Cardiac muscle cell (in vitro differentiated cells and primary cell): Measurements from ENCODE around the gene NELL2. TPM values are rescaled to one million over a fixed set of nuclear protein-coding genes. Genes with fewer than 3 reads are reported as not detected.

ENCODE experiments used
- DNase-seq, 2 donors: peaks; one replicate each; pipeline versions ENCODE4 v3.0.0 to v3.0.0-alpha.2; 2010 to 2017; ENCODE audit warnings: low read depth in 1 of 2, low spot score in 1 of 2
- H3K27ac ChIP-seq: fragments of 200-600 bp; sonication (generic); 2 replicates; pipeline ENCODE4 v1.5.1; 2016
- H3K27me3 ChIP-seq: fragments of 200-600 bp; sonication (generic); 2 replicates; pipeline ENCODE4 v1.6.0; 2016; ENCODE audit warnings: control low read depth
- H3K36me3 ChIP-seq: fragments of 200-600 bp; sonication (generic); 2 replicates; pipeline ENCODE4 v1.5.1; 2016; ENCODE audit warnings: control low read depth
- H3K4me1 ChIP-seq: fragments of 200-600 bp; sonication (generic); 2 replicates; pipeline ENCODE4 v1.8.1; 2017; ENCODE audit warnings: low read depth, mild to moderate bottlenecking, mixed run types
- H3K4me3 ChIP-seq: fragments of 200-600 bp; sonication (generic); 2 replicates; pipeline ENCODE4 v1.5.1; 2016; ENCODE audit warnings: mild to moderate bottlenecking
- H3K9me3 ChIP-seq: fragments of 200-600 bp; sonication (generic); 2 replicates; pipeline ENCODE4 v1.5.1; 2017; ENCODE audit warnings: low read depth, mild to moderate bottlenecking, control low read depth
- polyA plus RNA-seq: library from polyadenylated mRNA; unstranded; fragments of >200 nt; fragmentation: Nextera tagmentation; extraction: Ambion mirVana; gene quantifications from 2 replicates; pipeline ENCODE4 v1.2.1, GENCODE V29; 2016
- total RNA-seq: library from RNA; depleted of rRNA; stranded (reverse); fragments of >200 nt; gene quantifications from 2 replicates; pipeline ENCODE4 v1.2.3, GENCODE V29; 2016
- TF ChIP-seq, protein P1 (sequence below): IDR thresholded peaks from 2 replicates; pipeline ENCODE4 v1.5.1; 2012; ENCODE audit warnings: low read depth, mild to moderate bottlenecking, low read length

Gene NELL2
- total and polyA plus RNA-seq, 2 experiments from 2014 or later = 1.6 to 3.3 TPM

DNA sequence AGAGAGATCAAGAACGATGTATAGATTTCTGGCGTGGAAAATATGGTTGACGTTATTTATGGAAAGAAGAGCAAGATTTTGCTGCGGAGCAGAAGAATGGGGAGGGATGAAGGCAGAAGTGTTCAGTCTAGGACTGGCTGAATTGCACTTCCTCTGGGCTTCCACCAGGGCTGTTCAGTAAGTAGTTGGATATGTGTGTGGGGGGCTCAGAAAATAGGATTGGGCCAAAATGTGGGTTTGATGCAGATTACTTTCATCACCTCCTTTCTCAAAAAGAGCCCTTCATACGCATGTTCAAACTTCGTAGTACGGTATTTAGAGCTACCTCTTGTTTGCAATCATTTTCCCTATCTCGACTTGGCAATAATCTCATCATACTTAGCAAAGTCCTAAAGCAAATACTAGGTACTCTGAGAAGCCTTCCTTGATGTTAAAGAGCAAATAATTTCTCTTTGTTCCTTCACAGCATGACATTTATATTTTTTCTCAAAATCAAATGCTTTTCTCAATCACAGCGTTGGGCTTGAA, 349.4 kb downstream of the NELL2 start:
- Histone ChIP-seq H3K27me3 (no peaks in the 10 kb centered on the region), H3K4me3 (no peak overlapping the region), H3K36me3 (no peaks in the 10 kb centered on the region), H3K9me3 (no peaks in the 10 kb centered on the region), H3K4me1 (peaks cover 17% of the 10 kb centered on the region), H3K27ac (no peak overlapping the region)
- TF ChIP-seq, protein P1, sequence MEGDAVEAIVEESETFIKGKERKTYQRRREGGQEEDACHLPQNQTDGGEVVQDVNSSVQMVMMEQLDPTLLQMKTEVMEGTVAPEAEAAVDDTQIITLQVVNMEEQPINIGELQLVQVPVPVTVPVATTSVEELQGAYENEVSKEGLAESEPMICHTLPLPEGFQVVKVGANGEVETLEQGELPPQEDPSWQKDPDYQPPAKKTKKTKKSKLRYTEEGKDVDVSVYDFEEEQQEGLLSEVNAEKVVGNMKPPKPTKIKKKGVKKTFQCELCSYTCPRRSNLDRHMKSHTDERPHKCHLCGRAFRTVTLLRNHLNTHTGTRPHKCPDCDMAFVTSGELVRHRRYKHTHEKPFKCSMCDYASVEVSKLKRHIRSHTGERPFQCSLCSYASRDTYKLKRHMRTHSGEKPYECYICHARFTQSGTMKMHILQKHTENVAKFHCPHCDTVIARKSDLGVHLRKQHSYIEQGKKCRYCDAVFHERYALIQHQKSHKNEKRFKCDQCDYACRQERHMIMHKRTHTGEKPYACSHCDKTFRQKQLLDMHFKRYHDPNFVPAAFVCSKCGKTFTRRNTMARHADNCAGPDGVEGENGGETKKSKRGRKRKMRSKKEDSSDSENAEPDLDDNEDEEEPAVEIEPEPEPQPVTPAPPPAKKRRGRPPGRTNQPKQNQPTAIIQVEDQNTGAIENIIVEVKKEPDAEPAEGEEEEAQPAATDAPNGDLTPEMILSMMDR = no peak
- DNase-seq = no peak

DNA sequence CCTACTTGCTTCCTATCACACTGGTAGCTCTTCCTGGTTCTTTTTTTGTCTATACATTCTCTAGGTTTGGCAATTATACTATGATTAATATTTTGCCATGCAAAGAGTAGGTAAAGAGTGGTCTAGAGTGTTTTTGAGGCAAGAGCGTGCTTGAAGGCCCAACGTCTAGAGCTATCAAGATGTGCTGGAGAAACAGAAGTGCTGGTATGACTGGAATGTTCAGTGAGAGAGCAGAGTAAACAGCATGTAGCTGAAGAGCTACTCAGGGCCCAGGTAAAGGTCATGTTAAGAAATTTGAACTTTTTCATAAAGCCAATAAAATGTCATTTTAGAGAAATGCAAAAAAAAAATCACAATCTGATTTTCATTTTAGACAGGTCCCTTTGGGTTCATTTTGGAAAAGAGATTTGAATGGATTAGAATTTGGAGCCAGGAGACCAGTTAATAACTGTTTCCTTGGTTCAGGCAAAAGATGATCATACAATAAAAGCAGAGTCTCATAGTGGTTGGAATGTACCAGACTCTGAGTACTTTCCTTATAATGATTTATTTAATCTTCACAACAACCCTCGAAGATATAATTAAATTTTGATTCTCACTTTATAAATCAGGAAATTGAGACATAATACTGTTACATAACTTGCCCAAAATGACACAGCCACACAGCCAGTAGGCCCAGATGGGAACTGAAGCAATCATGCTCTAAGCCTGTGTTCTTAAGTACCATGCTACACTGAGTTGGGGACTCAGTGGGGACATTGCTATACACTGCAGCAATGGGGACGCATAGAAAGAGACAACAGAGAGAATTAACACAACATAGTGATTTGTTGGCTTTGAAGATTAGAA, 350.1 kb downstream of the NELL2 start:
- Histone ChIP-seq H3K9me3 (no peaks in the 10 kb centered on the region), H3K36me3 (no peaks in the 10 kb centered on the region), H3K27ac (peak overlapping the region; percentile 51), H3K4me3 (no peak overlapping the region), H3K27me3 (no peaks in the 10 kb centered on the region), H3K4me1 (peaks cover 14% of the 10 kb centered on the region)
- DNase-seq = peak in 1 of 2 donors; percentile 68
- TF ChIP-seq, protein P1 = no peak

DNA sequence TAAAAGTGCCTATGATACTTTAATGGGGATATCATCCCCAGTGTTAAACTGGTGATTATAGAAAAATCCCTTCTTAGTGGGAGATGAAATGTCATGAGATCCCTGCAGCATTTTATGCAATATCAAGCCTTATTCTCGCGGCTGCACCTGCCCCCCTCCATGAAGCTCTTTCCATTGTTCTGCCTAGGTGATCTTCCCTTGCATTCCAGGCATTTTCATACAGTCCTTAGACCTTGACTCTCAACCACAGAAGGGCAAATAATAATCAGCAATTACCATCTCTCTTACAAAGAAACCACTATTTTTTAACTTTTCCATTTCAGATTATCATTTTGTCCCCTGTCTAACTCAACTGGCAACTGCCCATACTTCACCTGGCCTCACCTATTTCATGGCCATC, 352.3 kb downstream of the NELL2 start:
- H3K27me3 ChIP-seq = no peaks in the 10 kb centered on the region
- H3K36me3 ChIP-seq = no peaks in the 10 kb centered on the region
- H3K4me3 ChIP-seq = no peak overlapping the region
- peaks cover 14% of the 10 kb centered on the region for H3K4me1 ChIP-seq
- DNase-seq = no peak
- no peaks in the 10 kb centered on the region for H3K9me3 ChIP-seq
- no peak overlapping the region for H3K27ac ChIP-seq
- TF ChIP-seq, protein P1 = no peak

DNA sequence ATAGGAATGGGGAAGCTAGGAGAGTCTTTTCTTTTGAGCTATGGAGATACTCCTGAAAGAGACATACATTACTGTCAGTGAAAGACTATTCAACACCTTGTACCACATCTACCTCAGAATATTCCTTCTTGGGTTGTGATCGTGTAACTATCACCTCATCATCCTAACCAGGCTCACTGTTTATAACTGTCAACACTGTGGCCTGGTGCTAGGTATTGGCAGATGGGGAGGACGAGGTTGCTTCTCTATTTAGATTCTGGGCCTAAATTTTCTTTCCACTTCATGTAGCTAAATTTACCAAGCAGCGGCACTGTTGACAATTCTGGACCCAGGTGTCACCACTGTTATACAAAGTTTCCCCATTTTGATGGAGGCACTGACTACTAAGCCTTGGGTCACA, 354.4 kb downstream of the NELL2 start:
- Histone ChIP-seq H3K4me1 (peaks cover 14% of the 10 kb centered on the region), H3K27me3 (no peaks in the 10 kb centered on the region), H3K36me3 (no peaks in the 10 kb centered on the region), H3K27ac (peak overlapping the region; percentile 46), H3K9me3 (no peaks in the 10 kb centered on the region), H3K4me3 (no peak overlapping the region)
- DNase-seq = no peak
- TF ChIP-seq, protein P1 = no peak

DNA sequence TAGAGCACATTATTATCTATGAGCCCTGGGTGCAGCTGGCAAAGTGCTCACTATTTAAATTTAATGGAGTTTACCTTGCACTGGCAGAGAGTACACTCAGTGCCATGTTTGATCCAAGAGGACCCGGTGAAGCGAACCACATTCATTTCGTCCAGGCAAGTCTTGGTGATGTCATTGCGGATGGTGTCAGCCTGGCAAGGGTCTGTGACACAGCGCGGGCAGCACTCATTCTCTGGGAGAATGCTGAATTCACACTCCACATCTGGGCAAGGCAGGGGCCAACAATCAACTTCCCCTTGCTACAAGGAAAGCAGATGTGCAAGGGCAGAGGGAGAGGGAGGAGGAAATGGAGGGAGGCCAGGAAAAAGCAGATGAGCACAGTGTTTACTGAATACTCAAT, 356.2 kb downstream of the NELL2 start:
- Histone ChIP-seq H3K27me3 (no peaks in the 10 kb centered on the region), H3K4me1 (peaks cover 5% of the 10 kb centered on the region), H3K36me3 (no peaks in the 10 kb centered on the region), H3K4me3 (no peak overlapping the region), H3K27ac (no peak overlapping the region), H3K9me3 (no peaks in the 10 kb centered on the region)
- TF ChIP-seq, protein P1 = no peak
- DNase-seq = no peak
